ENCODE data around the gene SERPINC1. TPM values are rescaled to one million over a fixed set of nuclear protein-coding genes. Genes with fewer than 3 reads are reported as not detected.
A peak's percentile ranks its signal among the peaks of the same experiment; 100 is the strongest.

The SERPINC1 gene
- total and polyA plus RNA-seq, 2 of the 13 experiments (the other 11 are each of a cell fraction or from before 2014, with no cell fraction given): 142 to 205 TPM

- no peak for TF ChIP-seq CEBPB (IDR thresholded peaks at IDR 0.05; ENCODE audit: borderline replicate concordance, low read depth, low read length)
- peak; percentile 38; the same call in 1 of the 2 replicates for TF ChIP-seq NCOA2 (CRISPR knock-in tag; IDR thresholded peaks at IDR 0.05)
- 0 out of 2 replicates have a peak, but pooled peaks have one; percentile 46 for TF ChIP-seq THRA (CRISPR knock-in tag; IDR thresholded peaks at IDR 0.05; ENCODE audit: borderline replicate concordance)
- TF ChIP-seq ETV5 (CRISPR knock-in tag; IDR thresholded peaks at IDR 0.05; ENCODE audit: borderline replicate concordance): no peak
- TF ChIP-seq TRIM22 (IDR thresholded peaks at IDR 0.05): no peak
- TF ChIP-seq ZNF383 (CRISPR knock-in tag; IDR thresholded peaks at IDR 0.05; ENCODE audit: borderline replicate concordance): peak; percentile 87; the same call in 1 of the 2 replicates
- TF ChIP-seq THAP7 (CRISPR knock-in tag; IDR thresholded peaks at IDR 0.05): no peak
- TF ChIP-seq SUZ12 (IDR thresholded peaks at IDR 0.05; ENCODE audit: low read depth, low read length): no peak
- peak; percentile 98; the same call in 1 of the 2 replicates for TF ChIP-seq ZNF34 (CRISPR knock-in tag; IDR thresholded peaks at IDR 0.05; ENCODE audit: borderline replicate concordance)
- no peak for TF ChIP-seq ZNF766 (CRISPR knock-in tag; IDR thresholded peaks at IDR 0.05; ENCODE audit: borderline replicate concordance)
- TF ChIP-seq RFX3 (CRISPR knock-in tag; IDR thresholded peaks at IDR 0.05): 0 out of 2 replicates have a peak, but pooled peaks have one; percentile 32
- no peak; the same call in 1 of the 2 replicates for TF ChIP-seq MYNN (CRISPR knock-in tag; IDR thresholded peaks at IDR 0.05; ENCODE audit: low read depth)
- peak; percentile 89 for TF ChIP-seq ZMYM4 (CRISPR knock-in tag; IDR thresholded peaks at IDR 0.05)
- no peak for TF ChIP-seq ZNF329 (CRISPR knock-in tag; IDR thresholded peaks at IDR 0.05; ENCODE audit: low read depth)
- TF ChIP-seq DMTF1 (CRISPR knock-in tag; IDR thresholded peaks at IDR 0.05): 0 out of 2 replicates have a peak, but pooled peaks have one; percentile 36
- TF ChIP-seq KAT2B (IDR thresholded peaks at IDR 0.05; ENCODE audit: borderline replicate concordance, low read depth, low read length): no peak
- no peak for TF ChIP-seq NR3C1 (CRISPR knock-in tag; IDR thresholded peaks at IDR 0.05)
- peak; percentile 35; the same call in 1 of the 2 replicates for TF ChIP-seq ZBTB49 (CRISPR knock-in tag; IDR thresholded peaks at IDR 0.05; ENCODE audit: borderline replicate concordance)
- no peak for TF ChIP-seq ZNF790 (CRISPR knock-in tag; IDR thresholded peaks at IDR 0.05; ENCODE audit: borderline replicate concordance)
- no peak for TF ChIP-seq ZNF550 (CRISPR knock-in tag; IDR thresholded peaks at IDR 0.05; ENCODE audit: borderline replicate concordance)
Measured at GRCh38 chr1:173867753-173868265, 49.3 kb downstream of the SERPINC1 start, which contains the start of gene GAS5 (continued).

Data from HepG2 (cell line).